ACHN (cell line): ENCODE measurements around the gene MKKS.

ENCODE experiments used
- DNase-seq: peaks from one replicate; pipeline ENCODE4 v3.0.0-alpha.2; 2015
- in situ Hi-C: cut with HindIII; loops from 2 replicates; pipeline ENCODE4 v1.10.0; 2017; ENCODE audit warnings: low sequenced_read_pairs, low pct_ligation_motif_present, low pct_unique_long_range_greater_than_20kb

MKKS gene

DNA sequence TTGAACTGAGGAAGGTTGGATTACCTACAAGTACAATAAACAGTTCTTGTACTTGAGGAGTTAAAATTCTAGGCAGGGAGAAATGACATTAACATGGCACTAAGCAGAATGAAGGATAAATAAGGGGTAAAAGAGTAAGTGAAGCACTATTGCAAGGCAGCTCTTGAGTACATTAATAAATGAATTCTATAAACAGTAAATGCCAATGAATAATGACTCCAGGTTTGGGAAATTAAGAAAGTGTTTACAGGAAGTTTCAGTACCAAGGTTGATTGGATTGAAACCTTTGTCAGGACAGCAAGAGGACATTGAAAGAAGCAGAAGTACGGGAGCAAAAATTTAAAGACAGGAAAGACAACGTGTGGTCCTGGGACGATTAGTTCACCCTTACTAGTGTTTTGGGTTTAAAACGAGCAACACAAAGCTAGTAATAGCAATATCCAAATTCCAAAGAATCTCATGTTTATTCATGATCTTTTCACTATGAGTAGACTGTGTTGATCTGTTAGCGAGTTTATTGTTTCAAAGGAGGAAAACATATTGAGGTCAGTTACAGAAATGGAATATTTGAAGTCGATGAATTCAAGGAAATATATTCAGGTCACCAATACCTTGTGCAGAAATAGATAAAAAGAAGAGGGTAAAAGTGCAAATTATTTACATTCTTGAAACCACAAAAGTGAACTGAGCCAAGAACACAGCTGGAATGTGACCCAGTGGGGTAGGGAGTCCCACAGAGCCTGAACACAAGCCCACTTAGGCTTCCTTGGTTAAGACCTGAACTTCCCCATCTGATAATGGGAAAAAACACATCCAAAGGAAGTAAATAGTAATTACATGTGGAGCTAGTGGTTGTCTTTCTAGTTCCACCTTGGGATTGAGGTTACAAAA is 80.8 kb downstream of the MKKS start:
- no peak for DNase-seq
- in situ Hi-C loops, result no loop called here
